DND-41 (cell line): ENCODE data around the gene SPDYE4.

Experiments
- ATAC-seq: fragments of 200-7000 bp; cut with Tn5 transposase; 3 replicates; pipeline ENCODE4 v1.9.1; 2021; ENCODE audit warnings: low read depth; ENCODE audit not compliant: insufficient read depth
- DNase-seq: peaks from one replicate; pipeline ENCODE4 v3.0.0-alpha.2; 2020
- H2AFZ ChIP-seq: 2 replicates; pipeline ENCODE4 v1.6.0; 2012; ENCODE audit warnings: low read depth, low read length
- H3K27ac ChIP-seq: 2 replicates; pipeline ENCODE4 v1.5.1; 2012; ENCODE audit warnings: low read length, inconsistent platforms
- H3K27me3 ChIP-seq: fragments of 200-600 bp; sonication (generic); 2 replicates; pipeline ENCODE4 v1.6.0; 2012; ENCODE audit warnings: low read length, mild to moderate bottlenecking, inconsistent platforms; ENCODE audit not compliant: insufficient read depth, poor library complexity
- H3K36me3 ChIP-seq: 2 replicates; pipeline ENCODE4 v1.5.1; 2012; ENCODE audit warnings: low read length, inconsistent platforms; ENCODE audit not compliant: insufficient read depth
- H3K4me1 ChIP-seq: 2 replicates; pipeline ENCODE4 v1.5.1; 2012; ENCODE audit warnings: mild to moderate bottlenecking, low read length; ENCODE audit not compliant: insufficient read depth
- H3K4me2 ChIP-seq: 2 replicates; pipeline ENCODE4 v1.6.0; 2012; ENCODE audit warnings: mild to moderate bottlenecking, moderate library complexity, low read length, inconsistent platforms; ENCODE audit not compliant: insufficient read depth
- H3K4me3 ChIP-seq, 2 experiments: fragments of 200-600 bp in 1 of 2; shearing (Covaris generic) in 1 of 2; 2 replicates each; pipeline ENCODE4 v1.5.1; 2012 to 2016; ENCODE audit warnings: inconsistent platforms in 2 of 2, low read length in 2 of 2, mild to moderate bottlenecking in 2 of 2, low read depth in 1 of 2, moderate library complexity in 1 of 2
- H3K79me2 ChIP-seq: 2 replicates; pipeline ENCODE4 v1.6.0; 2012; ENCODE audit warnings: low read length, inconsistent platforms; ENCODE audit not compliant: insufficient read depth
- H3K9ac ChIP-seq: 2 replicates; pipeline ENCODE4 v1.6.0; 2012; ENCODE audit warnings: low read depth, mild to moderate bottlenecking, inconsistent platforms, low read length, moderate library complexity
- H3K9me3 ChIP-seq: 2 replicates; pipeline ENCODE4 v1.5.1; 2012; ENCODE audit warnings: low read length, moderate library complexity, mild to moderate bottlenecking, inconsistent platforms; ENCODE audit not compliant: insufficient read depth, severe bottlenecking
- H4K20me1 ChIP-seq: 2 replicates; pipeline ENCODE4 v1.6.0; 2012; ENCODE audit warnings: low read length; ENCODE audit not compliant: insufficient read depth
- CTCF ChIP-seq: IDR thresholded peaks from 2 replicates; pipeline ENCODE4 v1.5.1; 2012; ENCODE audit warnings: borderline replicate concordance, low read length, moderate library complexity, mild to moderate bottlenecking; ENCODE audit not compliant: poor library complexity, severe bottlenecking; ENCODE audit errors: extremely low read depth
- EZH2 ChIP-seq: IDR thresholded peaks from 3 replicates; pipeline ENCODE4 v1.6.1; 2012; ENCODE audit warnings: borderline replicate concordance, low read depth, mild to moderate bottlenecking, moderate library complexity, low read length, inconsistent platforms; ENCODE audit not compliant: severe bottlenecking

Gene SPDYE4

GRCh38 chr17:8797621-8798175, 39.4 kb upstream of the SPDYE4 start:
- TF ChIP-seq CTCF (no peak), EZH2 (no peak)
- Histone ChIP-seq H3K9me3 (no peaks in the 10 kb centered on the region), H3K4me1 (no peaks in the 10 kb centered on the region; the same call in 1 of the 2 replicates), H3K4me2 (no peak overlapping the region), H2AFZ (no peak overlapping the region), H3K27ac (no peak overlapping the region), H4K20me1 (no peaks in the 10 kb centered on the region), H3K36me3 (peaks cover 10% of the 10 kb centered on the region), H3K9ac (no peak overlapping the region), H3K4me3 (no peak overlapping the region), H3K79me2 (no peaks in the 10 kb centered on the region), H3K27me3 (no peaks in the 10 kb centered on the region)
- DNase-seq: no peak
- no peak for ATAC-seq

- Histone ChIP-seq H3K9ac (no peak overlapping the region), H3K4me3 (no peak overlapping the region), H3K4me1 (no peaks in the 10 kb centered on the region; the same call in 1 of the 2 replicates), H2AFZ (no peak overlapping the region), H3K79me2 (no peaks in the 10 kb centered on the region), H3K9me3 (no peaks in the 10 kb centered on the region), H3K36me3 (no peaks in the 10 kb centered on the region; the same call in 1 of the 2 replicates), H3K27me3 (no peaks in the 10 kb centered on the region), H3K27ac (no peak overlapping the region), H4K20me1 (no peaks in the 10 kb centered on the region), H3K4me2 (no peak overlapping the region)
- TF ChIP-seq CTCF: no peak
- no peak for TF ChIP-seq EZH2
- no peak for DNase-seq
- ATAC-seq: no peak
Observed at GRCh38 chr17:8794636-8795035, 36.3 kb upstream of the SPDYE4 start.

GRCh38 chr17:8793649-8794048, 35.3 kb upstream of the SPDYE4 start:
- no peak overlapping the region for H3K27ac ChIP-seq

More at GRCh38 chr17:8793649-8794048, 35.3 kb upstream of the SPDYE4 start:
- no peak for TF ChIP-seq CTCF
- no peak for TF ChIP-seq EZH2
- DNase-seq (no peak), ATAC-seq (no peak)
- H3K79me2 ChIP-seq: no peaks in the 10 kb centered on the region
- H4K20me1 ChIP-seq: no peaks in the 10 kb centered on the region
- H2AFZ ChIP-seq: no peak overlapping the region
- no peaks in the 10 kb centered on the region for H3K9me3 ChIP-seq
- no peak overlapping the region for H3K9ac ChIP-seq
- no peak overlapping the region for H3K4me3 ChIP-seq
- no peaks in the 10 kb centered on the region; the same call in 1 of the 2 replicates for H3K36me3 ChIP-seq
- no peak overlapping the region for H3K4me2 ChIP-seq
- no peaks in the 10 kb centered on the region; the same call in 1 of the 2 replicates for H3K4me1 ChIP-seq
- H3K27me3 ChIP-seq: no peaks in the 10 kb centered on the region
